ENCODE measurements around the gene VAV1. TPM values are rescaled to one million over a fixed set of nuclear protein-coding genes. Genes with fewer than 3 reads are reported as not detected.
A peak's percentile ranks its signal among the peaks of the same experiment; 100 is the strongest.

The VAV1 gene
- total and polyA plus RNA-seq, 9 of the 15 experiments (the other 6 are each of a cell fraction or from before 2014, with no cell fraction given): 0.46 to 20.1 (median 11.1) TPM

DNA sequence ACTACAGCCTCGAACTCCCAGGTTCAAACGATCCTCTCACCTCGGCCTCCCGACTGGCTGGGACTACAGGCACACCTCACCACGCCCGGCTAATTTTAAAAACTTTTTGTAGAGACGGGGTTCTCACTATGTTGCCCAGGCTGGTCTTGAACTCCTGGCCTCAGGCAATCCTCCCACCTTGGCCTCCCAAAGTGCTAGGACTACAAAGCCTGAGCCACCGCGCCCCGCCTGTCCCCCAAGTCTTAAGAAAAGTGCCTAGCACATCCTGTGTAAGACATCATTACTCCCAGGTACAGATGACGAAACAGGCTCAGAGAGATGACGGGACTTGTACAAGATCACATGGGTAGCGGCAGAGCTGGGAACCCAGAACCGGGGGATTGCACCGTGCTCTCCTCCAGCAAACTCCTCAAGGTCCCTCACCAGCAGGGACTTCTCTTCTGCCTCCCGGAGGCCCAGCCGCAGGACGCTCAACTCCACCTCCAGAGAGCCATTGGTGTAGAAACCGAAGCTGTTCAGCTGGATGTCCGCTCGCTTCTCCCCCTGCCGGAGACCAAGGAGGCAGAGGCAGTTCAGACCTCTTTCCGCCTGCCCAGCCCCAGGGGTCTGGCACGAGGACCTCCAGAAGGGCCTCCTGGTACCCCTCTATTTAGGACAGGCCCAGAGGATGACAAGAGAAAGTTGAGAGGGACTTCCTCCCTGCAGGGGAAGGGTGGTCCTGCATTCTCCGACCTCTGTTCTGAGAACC lies 36.2 kb upstream of the VAV1 start:
- Histone ChIP-seq H3K4me1 (replicated peaks in 1 of 2; ENCODE audit: control insufficient read depth in 2 of 2, insufficient read depth in 2 of 2, low read length in 2 of 2) (peaks cover 42 to 78% of the 10 kb centered on the region in 2 experiments), H3K9me3 (replicated peaks; ENCODE audit: control insufficient read depth, insufficient read depth, low read depth, low read length) (no peaks in the 10 kb centered on the region), H3K4me2 (ENCODE audit: insufficient read depth, low read length) (peak overlapping the region; percentile 92), H4K20me1 (replicated peaks; ENCODE audit: control insufficient read depth, insufficient read depth, low read length) (no peaks in the 10 kb centered on the region), H3K27me3 (ENCODE audit: control insufficient read depth in 2 of 2, insufficient read depth in 2 of 2, low read length in 2 of 2) (no peaks in the 10 kb centered on the region), H3K27ac (ENCODE audit: extremely low read depth, low read depth, low read length) (peak overlapping the region; percentile 91), H2AFZ (ENCODE audit: low read depth, low read length) (peak overlapping the region; percentile 88), H3K36me3 (ENCODE audit: control insufficient read depth, insufficient read depth, low read length) (peaks cover 7% of the 10 kb centered on the region; the same call in 1 of the 3 replicates), H3K9ac (ENCODE audit: insufficient read depth in 1 of 2, low read depth in 2 of 2, low read length in 2 of 2) (peak overlapping the region; percentile 84 to 93), H3K79me2 (ENCODE audit: control insufficient read depth, insufficient read depth, low read length) (peaks cover 39% of the 10 kb centered on the region), H3K4me3 (peak overlapping the region; percentile 62), H3K9me1 (ENCODE audit: control insufficient read depth, insufficient read depth, low read length) (no peaks in the 10 kb centered on the region)
- peak; percentile 92 for FAIRE-seq
- CTCF ChIA-PET (ENCODE audit: low intra/inter-chr PET ratio): no interaction called here
- POLR2A ChIA-PET: interaction anchor here (0.6 to 1.9 kb wide), 7 partner anchors 9 to 220 kb away, joined by 3 to 7 read pairs (median 5); partner anchors contain the start of gene TNFSF9
- in situ Hi-C loops (cut with MboI) (no loop called here), intact Hi-C loops (cut with micrococcal nuclease) (loop anchor here (2.0 to 10.0 kb wide), 4 partner anchors 18 to 222 kb away; partner anchors contain the start of gene VAV1)
- BruUV-seq (replicated peaks): TSS peak; percentile 72
- DNase-seq (ENCODE audit: extremely low read depth in 1 of 4, low spot score in 3 of 4): peak in 3 of 4 experiments; percentile 45 to 92 (median 70)
- WGBS (ENCODE audit: insufficient coverage, low coverage, missing lambda C conversion rate): 6% methylated on average over 24 of the region's 25 CpGs
- ATAC-seq: peak; percentile 56
- TF ChIP-seq PHB2 (IDR thresholded peaks at IDR 0.05; ENCODE audit: low read depth): no peak
- no peak for TF ChIP-seq MEF2A (IDR thresholded peaks at IDR 0.05; ENCODE audit: control insufficient read depth, low read depth, low read length)
- TF ChIP-seq PCBP2 (IDR thresholded peaks at IDR 0.05; ENCODE audit: low read depth, low read length, poor library complexity, severe bottlenecking): no peak
- TF ChIP-seq NR3C1 (CRISPR knock-in tag; IDR thresholded peaks at IDR 0.05): no peak
- no peak for TF ChIP-seq SPI1 (IDR thresholded peaks at IDR 0.05; ENCODE audit: borderline replicate concordance, low read depth, low read length)
- TF ChIP-seq, protein P1, sequence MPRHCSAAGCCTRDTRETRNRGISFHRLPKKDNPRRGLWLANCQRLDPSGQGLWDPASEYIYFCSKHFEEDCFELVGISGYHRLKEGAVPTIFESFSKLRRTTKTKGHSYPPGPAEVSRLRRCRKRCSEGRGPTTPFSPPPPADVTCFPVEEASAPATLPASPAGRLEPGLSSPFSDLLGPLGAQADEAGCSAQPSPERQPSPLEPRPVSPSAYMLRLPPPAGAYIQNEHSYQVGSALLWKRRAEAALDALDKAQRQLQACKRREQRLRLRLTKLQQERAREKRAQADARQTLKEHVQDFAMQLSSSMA (CRISPR knock-in tag; IDR thresholded peaks at IDR 0.05): no peak
- TF ChIP-seq ZNF143 (CRISPR knock-in tag; IDR thresholded peaks at IDR 0.05): no peak
- TF ChIP-seq ZBED1 (IDR thresholded peaks at IDR 0.05): no peak
- no peak for TF ChIP-seq E2F5 (CRISPR knock-in tag; IDR thresholded peaks at IDR 0.05)
- TF ChIP-seq, protein P2, sequence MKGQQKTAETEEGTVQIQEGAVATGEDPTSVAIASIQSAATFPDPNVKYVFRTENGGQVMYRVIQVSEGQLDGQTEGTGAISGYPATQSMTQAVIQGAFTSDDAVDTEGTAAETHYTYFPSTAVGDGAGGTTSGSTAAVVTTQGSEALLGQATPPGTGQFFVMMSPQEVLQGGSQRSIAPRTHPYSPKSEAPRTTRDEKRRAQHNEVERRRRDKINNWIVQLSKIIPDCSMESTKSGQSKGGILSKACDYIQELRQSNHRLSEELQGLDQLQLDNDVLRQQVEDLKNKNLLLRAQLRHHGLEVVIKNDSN (CRISPR knock-in tag; IDR thresholded peaks at IDR 0.05): peak; percentile 77
- no peak; the same call in 1 of the 2 replicates for TF ChIP-seq FOXO4 (CRISPR knock-in tag; IDR thresholded peaks at IDR 0.05)
- TF ChIP-seq MCM7 (IDR thresholded peaks at IDR 0.05): no peak
- no peak for TF ChIP-seq MXI1 (IDR thresholded peaks at IDR 0.05; ENCODE audit: low read depth, low read length)
- TF ChIP-seq NBN (IDR thresholded peaks at IDR 0.05; ENCODE audit: low read depth): peak; percentile 83
- no peak for TF ChIP-seq KAT7 (CRISPR knock-in tag; IDR thresholded peaks at IDR 0.05; ENCODE audit: borderline replicate concordance)
- TF ChIP-seq POLR3G (IDR thresholded peaks at IDR 0.05; ENCODE audit: extremely low read depth, insufficient read length, insufficient replicate concordance): no peak
- no peak for TF ChIP-seq TEAD2 (tag; IDR thresholded peaks at IDR 0.05)
- TF ChIP-seq LEF1 (IDR thresholded peaks at IDR 0.05): 0 out of 2 replicates have a peak, but pooled peaks have one; percentile 21

Data from K562 (cell line).